Stimulated activated naive CD8-positive, alpha-beta T cell treated with anti-CD3 and anti-CD28 coated beads, Interleukin-15, amount 100 ng/mL, for 72 hours (primary cell): ENCODE measurements around the gene GPATCH4.
A peak's percentile ranks its signal among the peaks of the same experiment; 100 is the strongest.
"Not testable (repeated sequence)": the region's sequence is repeated elsewhere in the genome, so short reads cannot be mapped to it uniquely, and the experiment has no call there.

Experiments
- ATAC-seq: fragments of 150-1000 bp; cut with Tn5 transposase; 2 replicates; pipeline ENCODE4 v1.10.0; 2021; ENCODE audit warnings: mild to moderate bottlenecking, moderate library complexity
- DNase-seq, 2 donors: peaks; one replicate each; pipeline ENCODE4 v3.0.0; 2021 to 2022
- H3K27ac Mint-ChIP-seq, 2 donors: one replicate each; pipeline ENCODE4 v1.8.0; 2022; ENCODE audit warnings: mild to moderate bottlenecking in 2 of 2, mixed read lengths in 2 of 2, moderate library complexity in 2 of 2
- H3K27me3 Mint-ChIP-seq: one replicate; pipeline ENCODE4 v1.8.0; 2022; ENCODE audit warnings: mixed read lengths
- H3K4me1 Mint-ChIP-seq: one replicate; pipeline ENCODE4 v1.8.0; 2022; ENCODE audit warnings: mild to moderate bottlenecking, mixed read lengths
- H3K4me3 Mint-ChIP-seq, 2 donors: one replicate each; pipeline ENCODE4 v1.8.0; 2022; ENCODE audit warnings: mild to moderate bottlenecking in 2 of 2, mixed read lengths in 2 of 2, moderate library complexity in 1 of 2
- H3K9me3 Mint-ChIP-seq, 2 donors: one replicate each; pipeline ENCODE4 v1.8.0; 2022; ENCODE audit warnings: mixed read lengths in 2 of 2

The GPATCH4 gene

DNA sequence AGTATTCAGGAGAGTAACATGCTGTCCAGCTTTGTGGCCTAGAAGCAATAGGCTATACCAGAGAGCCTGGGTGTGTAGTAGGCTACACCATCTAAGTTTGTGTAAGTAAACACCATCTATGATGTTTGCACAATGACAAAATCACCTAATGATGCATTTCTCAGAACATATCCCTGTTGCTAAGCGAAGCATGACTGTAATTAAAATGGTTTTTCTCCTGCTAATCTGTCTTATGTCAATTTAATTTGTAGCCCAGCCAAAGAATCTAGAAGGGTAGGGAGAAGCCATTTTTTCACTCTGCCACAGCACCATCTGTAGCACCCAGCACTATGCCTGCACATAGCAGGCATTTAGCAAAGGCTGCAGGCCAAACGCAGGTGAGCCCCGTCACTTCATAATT lies 23.7 kb downstream of the GPATCH4 start:
- H3K9me3 Mint-ChIP-seq: no peaks in the 10 kb centered on the region
- H3K4me3 Mint-ChIP-seq: no peak overlapping the region
- H3K27me3 Mint-ChIP-seq: peaks cover 9% of the 10 kb centered on the region
- ATAC-seq: no peak
- DNase-seq: no peak
- peaks cover 24% of the 10 kb centered on the region for H3K4me1 Mint-ChIP-seq
- H3K27ac Mint-ChIP-seq: no peak overlapping the region

DNA sequence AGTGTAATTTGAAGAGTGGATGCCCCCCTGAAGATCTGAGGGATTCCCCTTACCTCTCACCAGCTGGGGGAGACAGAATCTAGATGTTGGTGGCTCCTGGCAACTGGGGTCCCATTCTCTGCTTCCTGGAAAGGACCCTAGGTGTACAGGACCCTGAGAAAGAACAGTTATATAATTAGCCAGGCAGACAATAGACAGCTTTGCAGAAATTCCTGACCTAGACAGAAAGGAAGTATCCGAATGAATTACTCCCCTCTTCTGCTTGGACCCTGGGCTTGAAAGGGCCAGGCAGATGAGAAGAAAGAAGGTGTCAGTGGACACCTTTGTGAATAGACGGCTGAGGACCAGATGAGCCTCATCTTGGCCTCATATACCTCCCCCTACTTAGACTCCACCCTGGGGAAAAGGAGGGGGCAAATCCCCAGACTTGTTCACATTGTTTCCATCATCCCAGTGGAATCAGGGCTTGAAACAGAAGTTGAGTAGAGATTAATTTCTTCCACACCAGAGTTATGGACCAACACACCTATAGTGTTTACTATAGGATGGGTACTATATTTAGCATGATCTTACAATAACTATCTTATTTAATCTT lies 27.1 kb downstream of the GPATCH4 start:
- Mint-ChIP-seq H3K9me3 (no peaks in the 10 kb centered on the region), H3K27ac (no peak overlapping the region), H3K27me3 (peaks cover 25% of the 10 kb centered on the region), H3K4me1 (peaks cover 24% of the 10 kb centered on the region), H3K4me3 (no peak overlapping the region)
- no peak for DNase-seq
- ATAC-seq: no peak

DNA sequence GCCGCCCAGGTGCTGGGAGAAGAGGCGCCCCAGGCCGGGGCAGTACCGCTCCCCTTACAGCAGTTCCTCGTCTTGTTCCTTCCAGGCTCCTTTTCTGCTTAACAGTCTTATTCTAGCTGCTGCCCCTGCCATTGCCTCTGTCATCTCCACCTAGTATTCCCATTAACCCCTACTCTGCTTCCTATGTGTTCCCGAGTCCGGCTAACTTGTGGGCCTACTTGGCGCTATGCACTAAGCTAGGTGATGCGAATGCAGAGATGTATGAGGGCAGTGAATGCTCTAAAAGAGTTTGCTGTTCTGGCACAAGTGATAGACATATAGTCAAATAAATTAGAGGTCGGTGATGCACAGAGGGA lies 28.6 kb downstream of the GPATCH4 start:
- ATAC-seq (peak; percentile 19), DNase-seq (no peak)
- H3K4me3 Mint-ChIP-seq: peak overlapping the region; percentile 95 to 97
- H3K27me3 Mint-ChIP-seq: peaks cover 25% of the 10 kb centered on the region
- H3K27ac Mint-ChIP-seq: peak overlapping the region; percentile 64 to 87
- no peaks in the 10 kb centered on the region for H3K9me3 Mint-ChIP-seq
- H3K4me1 Mint-ChIP-seq: peaks cover 24% of the 10 kb centered on the region

DNA sequence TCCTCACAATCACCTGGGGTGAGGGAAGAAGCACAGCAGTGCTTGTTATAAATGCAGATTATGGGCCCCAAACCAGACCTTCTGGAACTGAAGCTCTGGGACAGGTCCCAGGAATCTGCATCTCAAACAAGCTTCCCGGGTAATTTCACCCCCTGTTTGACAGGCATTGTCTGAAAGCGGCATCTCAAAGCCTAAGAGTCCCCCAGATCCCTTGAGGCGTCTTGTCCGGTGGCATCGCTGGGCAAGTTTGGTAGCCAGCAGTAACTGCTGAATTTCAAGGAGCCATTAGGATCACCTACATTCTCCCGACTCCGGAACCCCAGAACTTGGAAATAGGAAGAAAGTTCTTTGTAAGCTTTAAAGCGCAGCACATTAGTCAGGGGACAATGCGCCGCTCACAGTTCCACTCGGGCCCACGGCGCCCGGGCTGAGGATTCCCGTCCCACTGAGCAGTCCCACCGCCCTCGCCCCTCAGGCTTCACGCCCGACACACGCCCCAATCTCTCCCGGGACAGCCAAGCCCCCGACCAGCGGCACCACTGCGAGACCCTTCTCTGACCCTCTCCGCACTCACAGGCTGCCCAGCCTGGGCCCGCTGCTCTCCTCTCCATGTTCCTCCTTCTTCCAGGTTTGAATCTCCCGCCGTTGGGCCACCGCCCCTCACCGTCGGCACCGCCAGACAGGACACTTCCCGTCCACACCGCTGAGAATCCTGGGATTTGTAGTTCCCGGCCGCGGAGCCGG lies 29.2 kb downstream of the GPATCH4 start, which contains the start of gene IQGAP3:
TSS of gene IQGAP3 (minus strand) at position 647 of the 744 bp plus-strand sequence. CDS start at position 611, 36 bp downstream.
- H3K4me1 Mint-ChIP-seq: peaks cover 24% of the 10 kb centered on the region
- no peaks in the 10 kb centered on the region for H3K9me3 Mint-ChIP-seq
- peak; percentile 69 for DNase-seq
- ATAC-seq: peak; percentile 93
- H3K27ac Mint-ChIP-seq: peak within 1 kb of the TSS; percentile 64 to 87
- peaks cover 25% of the 10 kb centered on the region for H3K27me3 Mint-ChIP-seq
- peak within 1 kb of the TSS; percentile 95 to 97 for H3K4me3 Mint-ChIP-seq

DNA sequence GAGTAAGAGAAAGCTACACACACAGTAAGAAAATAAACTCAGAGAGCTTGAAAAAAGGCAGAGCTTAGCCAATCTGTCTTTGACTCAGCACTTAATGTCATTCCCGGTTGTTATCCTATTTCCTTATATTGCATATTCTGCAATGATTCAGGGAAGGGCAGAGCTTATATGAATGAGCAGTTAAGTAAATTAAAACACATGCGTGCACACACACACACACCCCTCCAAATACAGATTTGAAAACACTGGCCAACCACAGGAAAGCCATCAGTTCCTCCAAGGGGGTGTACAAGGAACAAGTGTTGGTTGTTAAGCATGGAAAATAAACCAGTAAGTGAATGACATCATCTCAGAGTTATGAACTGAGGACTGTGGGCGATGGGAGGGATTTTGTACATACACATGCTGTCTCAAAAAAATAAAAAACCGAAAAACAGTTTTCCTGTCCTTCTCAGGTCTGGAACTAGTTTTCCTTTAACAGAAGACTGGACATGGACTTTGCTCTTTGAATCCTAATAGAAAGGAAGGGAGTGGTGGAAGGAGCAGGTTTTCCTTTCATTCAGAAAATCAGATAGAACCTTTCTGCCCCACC lies 29.9 kb downstream of the GPATCH4 start:
- H3K27ac Mint-ChIP-seq: no peak overlapping the region

DNA sequence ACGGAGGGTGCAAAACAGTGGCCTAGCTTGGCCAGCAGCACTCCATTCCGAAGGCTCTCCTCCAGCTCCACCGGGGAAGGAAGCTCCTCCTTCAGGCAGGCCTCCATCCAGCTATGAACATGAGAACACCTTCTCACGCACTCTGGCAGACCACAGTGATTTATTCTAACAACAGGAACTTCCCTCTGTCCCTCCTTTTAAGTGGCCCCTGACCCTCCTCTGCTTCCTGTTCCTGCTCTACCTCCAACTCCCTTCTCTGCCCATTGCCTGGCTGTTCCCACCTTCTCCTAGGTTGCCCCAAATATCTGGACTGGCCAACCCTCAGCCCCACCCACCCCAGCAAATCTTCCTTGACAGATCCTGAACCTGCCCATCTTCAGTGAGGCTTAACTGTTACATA lies 34.8 kb downstream of the GPATCH4 start:
- Mint-ChIP-seq H3K4me3 (no peak overlapping the region), H3K4me1 (peaks cover 11% of the 10 kb centered on the region), H3K9me3 (no peaks in the 10 kb centered on the region), H3K27me3 (peaks cover 5% of the 10 kb centered on the region), H3K27ac (peak overlapping the region in 1 of 2 donors; percentile 79)
- ATAC-seq (no peak), DNase-seq (no peak)

More for the DNA sequence above, 29.9 kb downstream of the GPATCH4 start:
- peaks cover 28% of the 10 kb centered on the region for H3K4me1 Mint-ChIP-seq
- DNase-seq (no peak), ATAC-seq (no peak)
- H3K4me3 Mint-ChIP-seq: peak overlapping the region; percentile 95 to 97
- peaks cover 25% of the 10 kb centered on the region for H3K27me3 Mint-ChIP-seq
- no peaks in the 10 kb centered on the region for H3K9me3 Mint-ChIP-seq

DNA sequence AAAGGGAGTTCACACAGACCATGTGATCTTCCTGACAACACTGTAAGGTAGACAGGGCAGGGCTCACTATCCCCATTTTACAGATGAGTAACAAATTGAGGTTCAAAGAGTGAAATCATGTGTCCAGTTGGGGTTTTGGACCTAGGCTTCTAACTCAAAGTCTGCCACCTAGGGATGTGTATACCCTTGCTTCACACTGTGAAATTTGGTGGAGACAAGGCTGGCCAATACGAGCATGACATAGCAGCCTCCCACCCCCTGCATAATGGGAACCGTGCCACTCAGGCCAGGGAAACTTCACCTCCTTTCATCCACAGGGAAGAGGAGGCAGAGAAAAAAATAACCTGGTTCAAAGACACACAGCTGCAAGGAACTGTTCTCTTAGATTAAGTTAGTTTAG lies 35.8 kb downstream of the GPATCH4 start:
- no peak for DNase-seq
- ATAC-seq: no peak
- Mint-ChIP-seq H3K27me3 (no peaks in the 10 kb centered on the region), H3K4me3 (no peak overlapping the region), H3K27ac (no peak overlapping the region), H3K4me1 (peaks cover 4% of the 10 kb centered on the region), H3K9me3 (no peaks in the 10 kb centered on the region)

DNA sequence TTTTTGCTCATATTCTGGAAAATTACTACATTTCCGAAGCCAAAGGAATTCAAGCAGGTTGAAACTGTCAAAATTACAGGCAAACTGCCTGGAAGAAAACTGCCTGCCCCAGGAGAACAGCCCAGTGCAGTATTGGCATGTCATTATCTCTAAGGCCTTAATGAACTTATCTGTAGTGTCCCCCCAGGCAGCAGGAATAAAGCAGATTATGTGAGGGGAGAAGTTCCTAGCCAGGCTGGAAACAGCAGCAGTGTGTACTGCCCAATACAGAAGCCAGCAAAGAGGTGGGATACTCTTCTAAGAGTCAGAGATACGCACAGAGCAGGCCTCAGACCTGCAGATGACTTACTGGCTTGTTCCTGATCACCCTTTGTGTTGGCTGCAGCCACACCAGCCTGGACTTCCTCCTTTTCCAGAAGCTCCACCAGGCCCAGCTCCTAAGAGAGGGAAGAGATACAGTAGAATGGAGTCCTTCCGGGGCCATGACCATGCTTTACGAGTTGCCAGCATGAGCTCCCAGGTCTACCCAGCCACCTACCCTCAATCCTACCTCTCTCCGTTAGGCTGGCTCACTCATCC lies 40.6 kb downstream of the GPATCH4 start:
- no peaks in the 10 kb centered on the region for H3K4me1 Mint-ChIP-seq
- no peak overlapping the region for H3K4me3 Mint-ChIP-seq

DNA sequence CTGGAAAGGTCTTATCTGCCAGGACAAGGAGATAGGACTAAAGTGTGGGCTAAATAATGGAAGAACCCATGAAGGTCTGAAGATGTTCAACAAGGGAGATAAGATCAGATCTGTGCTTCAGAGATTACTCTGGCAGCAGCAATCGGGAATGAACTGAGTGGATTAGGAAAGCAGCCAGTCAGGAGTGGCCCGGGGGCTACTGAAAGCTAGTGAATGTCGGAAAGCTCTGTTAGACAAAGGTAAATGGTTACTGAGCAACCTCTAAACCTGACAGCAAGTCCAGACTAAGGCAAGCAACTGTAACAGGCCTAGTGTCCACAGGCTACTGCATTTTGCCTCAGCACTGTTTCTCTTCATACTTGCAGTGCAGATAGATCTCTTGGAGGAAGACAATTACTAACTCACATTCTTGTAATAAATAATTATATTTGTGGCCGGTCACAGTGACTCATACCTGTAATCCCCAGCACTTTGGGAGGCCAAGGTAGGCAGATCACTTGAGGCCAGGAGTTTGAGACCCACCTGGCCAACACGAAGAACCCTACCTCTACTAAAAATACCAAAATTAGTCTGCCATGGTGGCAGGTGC lies 41.4 kb downstream of the GPATCH4 start:
- DNase-seq (no peak), ATAC-seq (no peak)
- Mint-ChIP-seq H3K27me3 (no peaks in the 10 kb centered on the region), H3K4me1 (no peaks in the 10 kb centered on the region), H3K27ac (no peak overlapping the region), H3K4me3 (no peak overlapping the region), H3K9me3 (no peaks in the 10 kb centered on the region)

More for the DNA sequence above, 40.6 kb downstream of the GPATCH4 start:
- H3K27me3 Mint-ChIP-seq: no peaks in the 10 kb centered on the region
- DNase-seq (no peak), ATAC-seq (no peak)
- no peaks in the 10 kb centered on the region for H3K9me3 Mint-ChIP-seq
- H3K27ac Mint-ChIP-seq: peak overlapping the region in 1 of 2 donors; percentile 35

DNA sequence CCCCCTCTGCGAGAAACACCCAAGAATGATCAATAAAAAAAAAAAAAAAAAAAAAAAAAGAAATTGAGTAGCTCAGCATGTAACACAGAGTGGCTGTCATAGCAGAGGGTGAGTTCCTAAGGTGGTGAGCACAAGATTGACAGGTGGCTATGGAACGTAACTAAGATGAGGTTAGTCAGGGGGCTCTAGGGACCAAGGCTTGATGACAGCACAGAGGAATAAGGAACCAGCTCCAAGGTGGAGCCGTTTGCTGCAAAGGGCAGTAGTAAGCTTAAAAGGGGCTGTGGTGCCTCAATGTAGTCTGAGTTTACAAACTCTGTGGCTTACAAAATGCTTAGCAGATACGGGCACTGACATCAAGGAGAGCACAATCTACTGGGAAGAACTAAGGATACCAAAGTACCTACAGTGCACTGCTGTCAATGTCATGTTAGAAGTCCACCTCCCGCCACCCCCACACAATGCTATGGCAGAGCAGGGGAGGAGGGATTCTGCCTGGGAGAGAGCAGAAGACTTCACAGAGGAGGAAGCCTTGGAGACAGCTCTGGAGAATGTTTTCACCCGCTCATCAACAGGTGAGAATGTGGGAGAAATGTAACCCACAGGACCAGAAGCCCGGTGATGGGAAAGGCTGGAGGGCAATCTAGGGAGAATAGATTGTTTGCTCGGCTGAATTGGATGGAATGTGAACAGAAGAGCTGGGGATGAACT lies 42.0 kb downstream of the GPATCH4 start:
- no peak for ATAC-seq
- H3K27me3 Mint-ChIP-seq: no peaks in the 10 kb centered on the region

DNA sequence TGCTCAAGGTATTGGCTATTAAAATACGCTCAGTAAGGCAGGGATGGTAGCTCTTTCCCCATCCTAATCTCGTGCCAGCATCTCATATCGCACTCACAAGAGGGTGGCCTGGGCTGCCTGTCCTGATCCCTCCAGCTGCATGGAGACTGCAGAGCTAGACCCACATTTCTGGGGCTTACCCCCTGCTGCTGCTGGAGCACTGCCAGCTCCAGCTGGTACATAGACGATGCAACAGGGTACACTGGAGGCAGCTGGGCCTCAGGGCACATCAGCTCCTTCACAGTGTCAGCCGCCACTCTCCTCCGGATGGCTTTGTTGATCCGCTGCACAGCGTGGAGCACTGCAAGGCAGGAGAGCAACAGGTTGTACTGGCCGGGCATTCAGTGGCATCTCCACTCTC lies 44.9 kb downstream of the GPATCH4 start:
- Mint-ChIP-seq H3K9me3 (no peaks in the 10 kb centered on the region), H3K4me3 (no peak overlapping the region), H3K4me1 (no peaks in the 10 kb centered on the region), H3K27me3 (no peaks in the 10 kb centered on the region), H3K27ac (no peak overlapping the region)
- DNase-seq: no peak
- ATAC-seq: no peak

More for the DNA sequence above, 42.0 kb downstream of the GPATCH4 start:
- Mint-ChIP-seq H3K4me1 (no peaks in the 10 kb centered on the region), H3K9me3 (no peaks in the 10 kb centered on the region), H3K27ac (no peak overlapping the region), H3K4me3 (no peak overlapping the region)
- DNase-seq: no peak

DNA sequence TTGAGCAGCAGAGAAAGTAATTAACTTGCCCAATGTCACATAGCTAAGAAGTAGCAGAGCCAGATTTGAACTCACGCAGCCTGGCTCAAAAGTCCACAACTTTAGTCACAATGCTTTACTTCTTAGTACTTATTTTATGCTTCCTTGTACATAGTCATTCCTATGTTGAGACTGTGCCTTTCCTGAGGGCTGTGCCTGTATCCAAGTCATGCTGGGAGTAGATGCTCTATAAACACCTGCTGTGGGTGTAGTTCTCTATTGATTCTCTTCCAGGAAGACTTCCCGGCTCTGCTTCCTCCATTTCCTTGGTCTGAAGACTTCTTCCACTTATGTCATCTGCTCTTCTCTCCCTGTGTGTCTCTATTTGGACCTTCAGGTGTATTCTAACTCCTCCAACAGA lies 45.6 kb downstream of the GPATCH4 start:
- Mint-ChIP-seq H3K4me3 (no peak overlapping the region), H3K27ac (no peak overlapping the region)

DNA sequence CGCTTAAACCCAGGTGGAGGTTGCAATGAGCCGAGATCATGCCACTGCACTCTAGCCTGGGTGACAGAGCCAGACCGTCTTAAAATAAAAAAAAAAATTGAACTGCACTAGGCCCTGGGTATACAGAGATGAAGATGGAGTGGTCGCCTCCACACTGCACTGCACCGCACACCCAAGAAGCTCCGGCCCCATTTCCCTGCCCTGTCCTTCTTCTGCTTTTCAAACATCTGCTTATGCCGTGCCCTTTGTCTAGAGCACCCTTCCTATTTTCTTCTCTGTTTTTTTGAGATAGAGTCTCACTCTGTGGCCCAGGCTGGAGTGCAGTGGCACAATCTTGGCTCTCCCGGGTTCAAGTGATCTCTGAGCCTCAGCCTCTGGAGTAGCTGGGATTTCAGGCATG lies 46.3 kb downstream of the GPATCH4 start:
- ATAC-seq: no peak
- Mint-ChIP-seq H3K4me1 (no peaks in the 10 kb centered on the region), H3K27ac (no peak overlapping the region), H3K9me3 (no peaks in the 10 kb centered on the region), H3K27me3 (no peaks in the 10 kb centered on the region), H3K4me3 (no peak overlapping the region)
- DNase-seq: no peak

More for the DNA sequence above, 45.6 kb downstream of the GPATCH4 start:
- H3K27me3 Mint-ChIP-seq: no peaks in the 10 kb centered on the region
- H3K9me3 Mint-ChIP-seq: no peaks in the 10 kb centered on the region
- ATAC-seq (no peak), DNase-seq (no peak)
- H3K4me1 Mint-ChIP-seq: no peaks in the 10 kb centered on the region

DNA sequence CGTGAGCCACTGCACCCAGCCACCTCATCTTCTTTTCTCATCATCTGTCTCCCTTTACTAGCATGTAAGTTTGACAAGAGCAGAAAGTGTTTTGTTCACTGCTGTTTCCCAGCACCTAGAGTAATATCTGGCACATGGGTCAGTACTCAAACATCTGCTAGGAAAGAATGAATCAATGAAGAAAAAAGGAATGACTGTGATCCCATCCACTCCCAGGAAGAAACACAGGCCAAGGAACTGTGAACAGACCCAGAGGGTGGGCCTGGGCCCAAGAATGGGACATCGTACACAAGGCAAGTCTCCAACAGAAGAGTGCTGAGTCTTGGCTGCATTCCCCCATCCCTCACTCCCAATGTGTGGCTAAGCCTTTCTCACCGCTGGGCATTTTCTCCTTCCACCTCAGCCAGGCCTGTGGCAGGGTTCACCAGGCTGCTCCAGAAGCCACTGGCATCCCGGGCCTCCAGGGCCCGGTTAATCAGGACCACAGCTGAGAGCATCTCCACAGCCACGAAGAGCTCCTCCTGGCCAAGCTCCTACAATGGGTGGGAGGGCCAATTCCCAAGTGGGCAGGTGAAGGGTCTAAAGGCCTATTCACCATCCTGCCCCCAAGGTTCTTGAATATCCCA lies 47.3 kb downstream of the GPATCH4 start:
- Mint-ChIP-seq H3K4me1 (no peaks in the 10 kb centered on the region), H3K27me3 (no peaks in the 10 kb centered on the region), H3K9me3 (no peaks in the 10 kb centered on the region), H3K4me3 (no peak overlapping the region), H3K27ac (no peak overlapping the region)
- no peak for ATAC-seq
- DNase-seq: no peak

DNA sequence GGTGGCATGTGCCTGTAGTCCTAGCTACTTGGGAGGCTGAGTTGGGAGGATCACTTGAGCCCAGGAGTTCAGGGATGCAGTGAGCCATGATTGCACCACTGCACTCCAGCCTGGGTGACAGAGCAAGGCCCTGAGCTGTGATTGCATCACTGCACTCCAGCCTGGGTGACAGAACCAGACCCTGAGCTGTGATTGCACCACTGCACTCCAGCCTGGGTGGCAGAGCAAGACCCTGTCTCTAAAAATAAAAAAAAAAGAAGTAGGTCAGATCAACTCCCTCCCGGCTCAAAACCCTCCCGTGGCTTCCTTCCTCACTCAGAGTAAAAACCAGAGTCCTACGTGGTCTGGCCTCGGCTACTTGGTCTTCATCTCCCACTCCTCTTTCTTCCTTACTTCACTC lies 48.3 kb downstream of the GPATCH4 start:
- ATAC-seq, H3K27me3 Mint-ChIP-seq, DNase-seq, H3K4me3 Mint-ChIP-seq, H3K4me1 Mint-ChIP-seq, H3K27ac Mint-ChIP-seq, H3K9me3 Mint-ChIP-seq: not testable (repeated sequence)
